RPMI8226 (cell line): ENCODE measurements around the gene ZNF135.

Source experiments
- DNase-seq: peaks from one replicate; pipeline ENCODE4 v3.0.0-alpha.2; 2015

ZNF135 gene

DNA sequence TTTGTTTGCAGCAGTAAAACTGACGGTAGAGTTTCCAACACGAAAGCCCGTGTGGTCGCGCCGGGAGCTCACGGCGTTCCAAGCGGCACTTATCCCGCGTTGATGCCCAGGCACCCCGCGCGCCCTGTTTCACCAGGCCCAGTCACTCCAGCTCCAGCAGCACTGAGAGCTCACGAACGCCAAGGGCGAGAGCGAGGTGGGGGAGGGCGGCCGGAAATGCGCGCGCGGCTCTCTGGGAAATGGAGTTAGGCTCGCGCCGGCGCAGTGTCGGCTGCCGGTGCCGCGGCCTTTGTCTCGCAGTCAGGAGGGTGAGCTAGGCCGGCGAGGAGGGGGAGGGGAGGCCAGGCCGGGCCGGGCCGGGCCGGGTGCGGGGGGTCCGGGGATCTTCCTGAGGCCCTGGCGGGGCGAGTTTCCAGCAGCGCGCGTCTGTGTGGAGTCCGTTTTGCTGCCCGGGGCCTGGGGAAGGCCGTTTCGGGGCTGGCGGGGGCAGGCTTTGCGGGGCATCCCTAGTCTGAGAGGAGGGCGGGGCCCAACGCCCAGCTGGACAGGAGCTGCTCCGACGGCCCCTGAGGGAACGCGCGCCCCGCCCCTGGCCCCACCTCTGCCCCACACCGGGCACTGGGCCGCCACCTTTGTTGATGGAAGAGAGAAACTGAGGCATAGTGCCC is at the start of gene ZNF135:
ZNF135 (plus strand) TSS at position 280 of the 668 bp plus-strand sequence. CDS start 721 bp downstream, outside the sequence.
- peak; percentile 31 for DNase-seq

DNA sequence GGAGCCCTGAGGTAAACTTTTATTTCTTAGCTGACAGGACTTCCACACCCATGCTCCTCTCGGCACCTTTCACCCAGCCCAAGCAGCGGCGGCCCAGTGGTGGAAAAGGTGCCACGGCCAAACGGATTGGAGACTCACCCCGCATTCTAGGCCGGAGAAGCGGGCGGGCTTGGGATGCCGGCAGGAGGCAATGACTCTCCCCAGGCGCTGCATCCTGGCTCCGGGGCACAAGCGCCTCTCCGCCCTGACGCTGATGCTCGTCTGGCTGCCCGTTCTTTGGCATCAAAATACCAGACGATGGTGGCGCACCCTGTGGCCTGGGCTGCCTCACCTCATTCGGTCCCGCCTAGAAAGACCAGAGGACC is 49.8 kb upstream of the ZNF135 start:
- DNase-seq: no peak

DNA sequence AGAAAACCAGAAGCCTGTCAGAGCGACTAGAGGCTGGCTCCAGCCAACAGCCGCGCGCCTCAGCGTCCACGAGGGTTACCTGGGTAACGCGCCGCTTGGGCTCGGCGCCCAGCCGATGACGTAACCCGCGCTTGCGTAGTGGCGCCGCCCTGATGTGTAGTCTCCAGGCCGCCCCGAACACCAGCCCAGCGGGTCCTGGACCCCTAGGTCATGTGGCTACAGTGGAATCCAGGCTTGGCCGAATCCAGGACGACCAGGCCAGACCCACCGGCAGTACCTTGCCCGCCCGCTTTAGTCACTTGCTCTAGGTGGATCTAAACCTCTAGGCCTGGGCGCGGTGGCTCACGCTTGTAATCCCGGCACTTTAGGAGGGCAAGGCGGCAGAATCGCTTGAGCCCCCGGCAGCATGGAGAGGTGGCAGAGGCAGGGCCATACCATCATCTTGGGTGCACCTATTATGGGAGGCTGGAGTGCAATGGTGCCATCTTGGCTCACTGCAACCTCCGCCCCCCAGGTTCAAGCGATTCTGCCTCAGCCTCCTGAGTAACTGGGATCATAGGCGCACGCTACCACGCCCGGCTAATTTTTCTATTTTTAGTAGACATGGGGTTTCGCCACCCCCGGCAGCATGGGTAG is 49.3 kb upstream of the ZNF135 start:
- peak; percentile 92 for DNase-seq

GRCh38 chr19:58010507-58010906 is 48.6 kb upstream of the ZNF135 start:
- no peak for DNase-seq

DNA sequence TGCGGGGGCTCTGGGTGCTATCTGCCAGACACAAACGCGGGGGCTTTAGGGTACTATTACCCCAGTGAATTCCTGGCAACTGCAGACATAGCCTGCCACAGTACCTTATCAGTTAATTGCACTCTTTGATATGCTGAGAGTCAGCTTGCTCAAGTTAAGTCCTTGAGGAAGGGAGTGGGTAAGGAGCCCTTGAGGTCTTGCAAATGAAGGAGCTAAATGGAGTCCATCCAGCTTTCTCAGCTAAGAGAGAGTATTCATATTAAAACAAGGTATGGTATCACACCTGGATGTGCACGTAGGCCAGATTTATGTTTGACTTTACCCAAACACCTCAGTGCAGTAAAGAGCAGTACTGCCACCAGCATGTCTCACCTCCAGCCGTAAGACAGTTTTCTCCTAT is 44.9 kb upstream of the ZNF135 start:
- DNase-seq: no peak

DNA sequence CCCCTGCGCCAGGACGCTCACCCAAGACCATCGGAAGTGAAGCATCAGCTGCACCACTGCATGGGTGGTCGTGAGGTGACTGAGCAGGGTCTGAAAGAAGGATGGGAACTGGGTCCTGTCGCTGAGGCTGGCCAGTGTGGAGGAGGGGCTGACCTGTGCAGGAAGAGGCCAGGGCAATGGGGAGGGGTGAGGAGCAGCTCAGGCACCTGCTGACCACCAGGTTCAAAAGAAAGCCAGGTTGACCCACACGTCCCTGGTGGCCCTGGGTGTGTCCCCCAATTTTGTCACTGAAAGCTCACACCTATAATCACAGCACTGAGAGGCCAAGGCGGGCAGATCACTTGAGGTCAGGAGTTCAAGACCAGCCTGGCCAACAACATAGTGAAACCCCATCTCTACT is 39.0 kb upstream of the ZNF135 start:
- DNase-seq: no peak

DNA sequence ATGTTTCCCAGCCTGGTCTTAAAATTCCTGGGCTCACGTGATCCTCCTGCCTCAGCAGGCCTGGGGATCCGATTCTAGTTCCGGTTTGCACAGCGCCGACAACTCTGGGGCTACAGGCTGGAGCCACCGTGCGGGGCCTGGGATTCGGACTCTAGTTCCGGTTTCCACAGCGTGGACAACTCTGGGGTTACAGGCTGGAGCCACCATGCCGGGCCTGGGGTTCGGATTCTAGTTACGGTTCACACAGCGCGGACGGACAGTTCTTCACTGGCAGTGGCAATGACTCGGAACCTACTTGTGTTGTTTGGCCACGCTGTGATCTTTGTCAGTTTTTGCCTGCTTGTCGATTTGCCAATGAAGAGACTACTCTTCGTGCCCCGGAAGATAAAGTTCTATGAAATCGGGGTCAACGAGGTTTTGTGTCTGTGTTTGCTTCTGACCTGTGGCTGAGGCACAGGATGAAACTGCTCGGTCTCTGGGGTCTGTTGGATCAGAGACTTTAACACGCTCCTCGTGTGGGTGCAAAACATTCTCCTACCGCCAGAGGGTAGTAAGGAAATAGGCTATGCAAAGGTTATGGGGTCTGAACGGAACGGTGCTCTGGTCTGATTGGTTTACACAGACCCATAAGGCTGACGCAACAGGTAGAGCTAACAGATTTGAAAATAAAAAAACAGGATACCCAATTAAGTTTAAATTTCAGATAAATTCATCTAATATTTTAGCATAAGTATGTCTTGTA is 37.4 kb upstream of the ZNF135 start:
- DNase-seq: peak; percentile 51

- DNase-seq: no peak
Measured at GRCh38 chr19:58022283-58022660, 36.8 kb upstream of the ZNF135 start.

DNA sequence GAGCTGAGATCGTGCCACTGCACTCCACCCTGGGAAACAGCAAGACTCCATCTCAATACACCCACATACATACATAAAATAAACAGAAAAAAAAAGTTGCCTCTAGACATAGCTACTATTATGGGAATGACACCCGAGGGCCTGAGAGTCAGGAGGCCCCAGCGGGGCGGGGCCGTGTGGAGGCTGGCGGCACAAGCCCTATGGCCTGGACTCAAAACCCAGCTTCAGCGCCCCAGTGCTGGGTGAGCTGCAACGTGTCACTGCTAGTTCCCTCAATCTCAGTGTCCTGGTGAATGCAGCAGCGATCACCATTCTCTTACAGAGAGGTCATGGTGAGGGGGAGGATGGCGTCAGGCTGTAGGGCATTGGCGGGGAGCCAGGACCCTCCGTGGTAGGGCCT is 34.4 kb upstream of the ZNF135 start:
- no peak for DNase-seq

GRCh38 chr19:58033741-58034476 is 25.2 kb upstream of the ZNF135 start, which contains the start of gene ZSCAN1:
Gene ZSCAN1 (plus strand): TSS chr19:58034025. CDS start chr19:58037837, 3,812 bp downstream.
- DNase-seq: no peak

- DNase-seq: no peak
Measured at GRCh38 chr19:58034477-58034793, 24.6 kb upstream of the ZNF135 start.

DNA sequence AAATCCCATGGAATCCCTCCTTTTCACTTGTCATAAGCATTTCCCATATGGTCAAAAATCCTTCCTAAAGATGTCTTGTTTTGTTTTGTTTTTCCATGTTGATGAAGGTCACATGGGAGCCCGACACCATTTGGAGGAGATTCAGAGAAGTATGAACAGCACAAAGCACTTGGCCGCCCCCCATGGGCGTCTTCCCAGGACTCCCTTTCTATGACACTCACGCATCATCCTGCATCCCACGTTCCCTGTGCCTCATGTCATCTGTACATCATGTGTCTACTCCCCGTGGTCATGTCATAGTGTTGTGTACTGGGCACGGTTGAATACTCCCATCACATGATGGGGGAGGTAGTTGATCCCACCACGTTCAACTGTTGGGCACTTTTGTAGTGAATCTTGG is 23.2 kb upstream of the ZNF135 start:
- DNase-seq: no peak

- no peak for DNase-seq
Measured at GRCh38 chr19:58037927-58038687, 21.0 kb upstream of the ZNF135 start.

DNA sequence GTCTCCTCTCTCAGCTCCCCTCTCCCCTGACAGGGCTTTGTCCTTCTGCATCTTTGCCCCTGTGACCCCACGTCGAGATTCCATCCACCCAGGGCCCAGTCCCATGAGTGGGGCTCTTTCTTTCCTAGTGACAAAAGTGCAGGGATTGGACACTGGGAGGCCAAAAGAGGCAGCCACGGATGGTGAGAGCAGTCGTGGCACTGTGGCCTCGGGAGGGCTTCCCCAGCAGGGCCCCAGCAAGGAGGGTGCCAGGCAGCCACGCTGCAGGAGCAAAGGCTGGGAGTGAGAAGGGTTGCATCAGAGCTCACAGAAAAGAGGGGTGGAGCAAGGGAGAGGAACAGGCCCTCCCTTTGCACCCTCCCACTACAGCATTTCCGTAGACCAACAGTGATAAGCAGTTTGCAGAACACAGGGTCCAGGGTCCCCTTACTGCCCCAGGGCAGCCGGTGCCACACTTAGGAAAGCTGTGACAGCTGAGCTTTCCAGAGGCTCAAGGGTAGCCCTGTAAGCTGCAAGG is 20.3 kb upstream of the ZNF135 start:
- DNase-seq: no peak

- no peak for DNase-seq
Measured at GRCh38 chr19:58040751-58041525, 18.1 kb upstream of the ZNF135 start.

- DNase-seq: no peak
Measured at GRCh38 chr19:58042495-58043340, 16.4 kb upstream of the ZNF135 start.

GRCh38 chr19:58044391-58044790 is 14.7 kb upstream of the ZNF135 start:
- no peak for DNase-seq

- no peak for DNase-seq
Measured at GRCh38 chr19:58044886-58045285, 14.2 kb upstream of the ZNF135 start.

- no peak for DNase-seq
Measured at GRCh38 chr19:58045411-58046050, 13.6 kb upstream of the ZNF135 start.

DNA sequence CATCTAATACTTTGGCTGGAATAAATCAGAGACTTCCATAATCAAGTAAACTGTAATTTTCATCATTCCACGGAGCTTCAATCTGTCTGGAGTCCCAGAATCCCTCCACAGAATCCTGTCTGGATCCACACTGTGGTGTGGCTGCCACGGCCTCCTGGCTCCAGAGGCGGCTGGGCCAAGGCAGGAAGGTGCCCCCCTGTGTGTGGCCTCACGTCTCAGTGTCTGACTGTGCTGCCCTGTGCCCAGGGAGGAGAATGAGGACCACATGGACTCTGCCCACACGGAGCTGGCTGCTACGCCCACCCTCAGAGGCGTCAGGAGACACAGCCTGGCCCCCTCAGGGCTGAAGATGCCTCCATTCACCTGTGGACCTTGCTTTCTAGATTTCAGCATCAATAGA is 12.2 kb upstream of the ZNF135 start:
- DNase-seq: no peak
